Measurements from ENCODE around the gene PEMT.

PEMT gene

GRCh38 chr17:17576772-17577234 is 14.7 kb downstream of the PEMT start:
- DNase-seq (ENCODE audit: low spot score), result no peak
- H3K27ac ChIP-seq (ENCODE audit: poor library complexity, severe bottlenecking), result no peak overlapping the region
- no peaks in the 10 kb centered on the region for H3K9me3 ChIP-seq (ENCODE audit: severe bottlenecking)
- H3K36me3 ChIP-seq (ENCODE audit: low read depth), result no peaks in the 10 kb centered on the region
- no peak overlapping the region for H3K4me3 ChIP-seq (ENCODE audit: severe bottlenecking)
- TF ChIP-seq CTCF (IDR thresholded peaks at IDR 0.05; ENCODE audit: poor library complexity, severe bottlenecking), result no peak
- ATAC-seq (ENCODE audit: low read depth), result no peak
- peaks cover 17% of the 10 kb centered on the region for H3K4me1 ChIP-seq (ENCODE audit: insufficient read depth, poor library complexity, severe bottlenecking)
- H3K27me3 ChIP-seq (ENCODE audit: insufficient read depth, poor library complexity, severe bottlenecking), result no peaks in the 10 kb centered on the region

GRCh38 chr17:17575360-17576251 is 15.9 kb downstream of the PEMT start:
- DNase-seq (ENCODE audit: low spot score) (no peak), ATAC-seq (ENCODE audit: low read depth) (peak; percentile 83)
- Histone ChIP-seq H3K27me3 (ENCODE audit: insufficient read depth, poor library complexity, severe bottlenecking) (no peaks in the 10 kb centered on the region), H3K4me3 (ENCODE audit: severe bottlenecking) (no peak overlapping the region), H3K36me3 (ENCODE audit: low read depth) (no peaks in the 10 kb centered on the region), H3K4me1 (ENCODE audit: insufficient read depth, poor library complexity, severe bottlenecking) (peaks cover 17% of the 10 kb centered on the region), H3K27ac (ENCODE audit: poor library complexity, severe bottlenecking) (peak overlapping the region; percentile 56), H3K9me3 (ENCODE audit: severe bottlenecking) (no peaks in the 10 kb centered on the region)
- no peak for TF ChIP-seq CTCF (IDR thresholded peaks at IDR 0.05; ENCODE audit: poor library complexity, severe bottlenecking)

DNA sequence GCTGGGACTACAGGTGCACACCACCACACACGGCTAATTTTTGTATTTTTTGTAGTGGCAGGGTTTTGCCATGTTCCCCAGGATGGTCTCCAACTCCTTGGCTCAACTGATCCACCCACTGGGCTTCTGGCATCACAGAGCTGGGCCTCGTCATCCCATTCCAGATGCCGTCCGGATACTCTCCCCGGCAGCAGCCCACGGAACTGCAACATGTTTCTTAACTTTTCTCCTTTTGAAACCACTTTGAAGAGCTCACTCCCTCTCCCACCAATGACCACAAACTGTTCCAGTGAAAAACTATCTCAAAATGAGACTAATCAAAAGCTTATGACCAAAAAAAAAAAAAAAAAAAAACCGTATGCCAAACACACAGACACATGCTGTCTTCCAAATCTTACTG is 17.6 kb downstream of the PEMT start:
- Histone ChIP-seq H3K27ac (ENCODE audit: poor library complexity, severe bottlenecking) (no peak overlapping the region), H3K4me1 (ENCODE audit: insufficient read depth, poor library complexity, severe bottlenecking) (peaks cover 17% of the 10 kb centered on the region), H3K4me3 (ENCODE audit: severe bottlenecking) (no peak overlapping the region), H3K36me3 (ENCODE audit: low read depth) (no peaks in the 10 kb centered on the region), H3K9me3 (ENCODE audit: severe bottlenecking) (no peaks in the 10 kb centered on the region), H3K27me3 (ENCODE audit: insufficient read depth, poor library complexity, severe bottlenecking) (no peaks in the 10 kb centered on the region)
- DNase-seq (ENCODE audit: low spot score) (no peak), ATAC-seq (ENCODE audit: low read depth) (no peak)
- TF ChIP-seq CTCF (IDR thresholded peaks at IDR 0.05; ENCODE audit: poor library complexity, severe bottlenecking), result no peak

GRCh38 chr17:17572010-17572785 is 19.3 kb downstream of the PEMT start:
- no peak overlapping the region for H3K4me3 ChIP-seq (ENCODE audit: severe bottlenecking)
- peaks cover 17% of the 10 kb centered on the region for H3K4me1 ChIP-seq (ENCODE audit: insufficient read depth, poor library complexity, severe bottlenecking)
- DNase-seq (ENCODE audit: low spot score) (no peak), ATAC-seq (ENCODE audit: low read depth) (no peak)
- H3K27me3 ChIP-seq (ENCODE audit: insufficient read depth, poor library complexity, severe bottlenecking), result no peaks in the 10 kb centered on the region
- TF ChIP-seq CTCF (IDR thresholded peaks at IDR 0.05; ENCODE audit: poor library complexity, severe bottlenecking), result no peak
- H3K27ac ChIP-seq (ENCODE audit: poor library complexity, severe bottlenecking), result no peak overlapping the region
- no peaks in the 10 kb centered on the region for H3K9me3 ChIP-seq (ENCODE audit: severe bottlenecking)
- no peaks in the 10 kb centered on the region for H3K36me3 ChIP-seq (ENCODE audit: low read depth)

All from RWPE2 (cell line).